Astrocyte (in vitro differentiated cells and primary cell): Measurements from ENCODE around the gene FBXL7. TPM values are rescaled to one million over a fixed set of nuclear protein-coding genes. Genes with fewer than 3 reads are reported as not detected.

Experiments used
- DNase-seq: peaks from one replicate; pipeline ENCODE4 v3.0.0-alpha.2; 2010; ENCODE audit warnings: low read depth
- FAIRE-seq: peaks from 2 replicates; lab custom pipeline; 2011; peaks lifted over from hg19 to GRCh38; lab: Jason Lieb, UNC
- H2AFZ ChIP-seq: 2 replicates; pipeline ENCODE4 v1.6.0; 2012; ENCODE audit warnings: low read depth, low read length, inconsistent platforms
- H3K27ac ChIP-seq: 2 replicates; pipeline ENCODE4 v1.5.1; 2011; ENCODE audit warnings: low read depth, low read length, inconsistent platforms
- H3K27me3 ChIP-seq: 2 replicates; pipeline ENCODE4 v1.6.0; 2011; ENCODE audit warnings: low read length, inconsistent platforms; ENCODE audit not compliant: insufficient read depth
- H3K36me3 ChIP-seq: 2 replicates; pipeline ENCODE4 v1.5.1; 2011; ENCODE audit warnings: low read length, inconsistent platforms; ENCODE audit not compliant: insufficient read depth
- H3K4me1 ChIP-seq: 2 replicates; pipeline ENCODE4 v1.5.1; 2011; ENCODE audit warnings: low read length, inconsistent platforms; ENCODE audit not compliant: insufficient read depth
- H3K4me2 ChIP-seq: 2 replicates; pipeline ENCODE4 v1.6.0; 2012; ENCODE audit warnings: low read length, inconsistent platforms
- H3K4me3 ChIP-seq: 2 replicates; pipeline ENCODE4 v1.5.1; 2011; ENCODE audit warnings: low read depth, mild to moderate bottlenecking, low read length, inconsistent platforms; ENCODE audit not compliant: insufficient read depth
- H3K79me2 ChIP-seq: 2 replicates; pipeline ENCODE4 v1.6.0; 2012; ENCODE audit warnings: mild to moderate bottlenecking, low read length, inconsistent platforms; ENCODE audit not compliant: insufficient read depth
- H3K9ac ChIP-seq: 2 replicates; pipeline ENCODE4 v1.6.0; 2012; ENCODE audit warnings: mild to moderate bottlenecking, low read length, inconsistent platforms
- H3K9me3 ChIP-seq: 2 replicates; pipeline ENCODE4 v1.5.1; 2012; ENCODE audit warnings: low read depth, mild to moderate bottlenecking, low read length, inconsistent platforms; ENCODE audit not compliant: insufficient read depth
- H4K20me1 ChIP-seq: 2 replicates; pipeline ENCODE4 v1.6.0; 2012; ENCODE audit warnings: low read length, inconsistent platforms; ENCODE audit not compliant: insufficient read depth
- H3K27ac Mint-ChIP-seq: one replicate; pipeline ENCODE4 v1.8.0; 2021; ENCODE audit warnings: mild to moderate bottlenecking, mixed read lengths; ENCODE audit not compliant: unreplicated experiment
- H3K27me3 Mint-ChIP-seq: one replicate; pipeline ENCODE4 v1.8.0; 2021; ENCODE audit warnings: low read depth, mixed read lengths; ENCODE audit not compliant: unreplicated experiment
- H3K36me3 Mint-ChIP-seq: one replicate; pipeline ENCODE4 v1.8.0; 2021; ENCODE audit warnings: low read depth, mixed read lengths; ENCODE audit not compliant: unreplicated experiment
- H3K4me1 Mint-ChIP-seq: one replicate; pipeline ENCODE4 v1.8.0; 2021; ENCODE audit warnings: low read depth, mixed read lengths; ENCODE audit not compliant: unreplicated experiment
- H3K4me3 Mint-ChIP-seq: one replicate; pipeline ENCODE4 v1.8.0; 2021; ENCODE audit warnings: mild to moderate bottlenecking, moderate library complexity, mixed read lengths; ENCODE audit not compliant: unreplicated experiment
- H3K9me3 Mint-ChIP-seq: one replicate; pipeline ENCODE4 v1.8.0; 2021; ENCODE audit warnings: mild to moderate bottlenecking, mixed read lengths; ENCODE audit not compliant: unreplicated experiment
- EZH2 ChIP-seq: IDR thresholded peaks from 2 replicates; pipeline ENCODE4 v1.6.1; 2012; ENCODE audit warnings: mild to moderate bottlenecking, low read length, inconsistent platforms; ENCODE audit not compliant: insufficient read depth
- total RNA-seq: library from RNA; stranded (reverse); gene quantifications from 2 replicates; pipeline ENCODE4 v1.2.1, GENCODE V29; 2021
- TF ChIP-seq, protein P1 (sequence below): IDR thresholded peaks from 2 replicates; pipeline ENCODE4 v1.5.1; 2011; ENCODE audit warnings: low read depth, mild to moderate bottlenecking, inconsistent platforms, low read length, moderate library complexity; ENCODE audit not compliant: insufficient read depth

The FBXL7 gene
- total RNA-seq, 1 donor from 2014 or later = 21.0 TPM

GRCh38 chr5:15806613-15807012 is 306.6 kb downstream of the FBXL7 start:
- Mint-ChIP-seq H3K36me3 (peaks cover 4% of the 10 kb centered on the region), H3K27me3 (no peaks in the 10 kb centered on the region), H3K27ac (no peak overlapping the region), H3K4me3 (no peak overlapping the region), H3K9me3 (peaks cover 7% of the 10 kb centered on the region), H3K4me1 (peaks cover 8% of the 10 kb centered on the region)
- peaks cover 4% of the 10 kb centered on the region for H3K9me3 ChIP-seq
- H4K20me1 ChIP-seq = peaks cover 13% of the 10 kb centered on the region
- TF ChIP-seq, protein P1, sequence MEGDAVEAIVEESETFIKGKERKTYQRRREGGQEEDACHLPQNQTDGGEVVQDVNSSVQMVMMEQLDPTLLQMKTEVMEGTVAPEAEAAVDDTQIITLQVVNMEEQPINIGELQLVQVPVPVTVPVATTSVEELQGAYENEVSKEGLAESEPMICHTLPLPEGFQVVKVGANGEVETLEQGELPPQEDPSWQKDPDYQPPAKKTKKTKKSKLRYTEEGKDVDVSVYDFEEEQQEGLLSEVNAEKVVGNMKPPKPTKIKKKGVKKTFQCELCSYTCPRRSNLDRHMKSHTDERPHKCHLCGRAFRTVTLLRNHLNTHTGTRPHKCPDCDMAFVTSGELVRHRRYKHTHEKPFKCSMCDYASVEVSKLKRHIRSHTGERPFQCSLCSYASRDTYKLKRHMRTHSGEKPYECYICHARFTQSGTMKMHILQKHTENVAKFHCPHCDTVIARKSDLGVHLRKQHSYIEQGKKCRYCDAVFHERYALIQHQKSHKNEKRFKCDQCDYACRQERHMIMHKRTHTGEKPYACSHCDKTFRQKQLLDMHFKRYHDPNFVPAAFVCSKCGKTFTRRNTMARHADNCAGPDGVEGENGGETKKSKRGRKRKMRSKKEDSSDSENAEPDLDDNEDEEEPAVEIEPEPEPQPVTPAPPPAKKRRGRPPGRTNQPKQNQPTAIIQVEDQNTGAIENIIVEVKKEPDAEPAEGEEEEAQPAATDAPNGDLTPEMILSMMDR = no peak
- TF ChIP-seq EZH2 = no peak
- H3K4me1 ChIP-seq = no peaks in the 10 kb centered on the region
- no peak overlapping the region for H2AFZ ChIP-seq
- no peak overlapping the region for H3K27ac ChIP-seq
- no peak for DNase-seq
- H3K4me3 ChIP-seq = no peak overlapping the region
- H3K27me3 ChIP-seq = no peaks in the 10 kb centered on the region
- no peaks in the 10 kb centered on the region for H3K79me2 ChIP-seq
- no peak overlapping the region for H3K4me2 ChIP-seq
- no peaks in the 10 kb centered on the region for H3K36me3 ChIP-seq
- H3K9ac ChIP-seq = no peak overlapping the region
- no peak for FAIRE-seq

GRCh38 chr5:15807248-15807647 is 307.3 kb downstream of the FBXL7 start:
- Histone ChIP-seq H3K9ac (no peak overlapping the region), H3K79me2 (no peaks in the 10 kb centered on the region), H3K4me3 (no peak overlapping the region), H3K27ac (no peak overlapping the region), H3K36me3 (no peaks in the 10 kb centered on the region), H3K9me3 (peaks cover 4% of the 10 kb centered on the region), H3K4me1 (no peaks in the 10 kb centered on the region), H4K20me1 (peaks cover 13% of the 10 kb centered on the region), H2AFZ (no peak overlapping the region), H3K27me3 (no peaks in the 10 kb centered on the region), H3K4me2 (peak overlapping the region; percentile 8)
- Mint-ChIP-seq H3K36me3 (peaks cover 4% of the 10 kb centered on the region), H3K27me3 (no peaks in the 10 kb centered on the region), H3K4me3 (no peak overlapping the region), H3K9me3 (peaks cover 7% of the 10 kb centered on the region), H3K4me1 (peaks cover 8% of the 10 kb centered on the region), H3K27ac (no peak overlapping the region)
- TF ChIP-seq EZH2 = no peak
- TF ChIP-seq, protein P1 = no peak
- DNase-seq (no peak), FAIRE-seq (no peak)

DNA sequence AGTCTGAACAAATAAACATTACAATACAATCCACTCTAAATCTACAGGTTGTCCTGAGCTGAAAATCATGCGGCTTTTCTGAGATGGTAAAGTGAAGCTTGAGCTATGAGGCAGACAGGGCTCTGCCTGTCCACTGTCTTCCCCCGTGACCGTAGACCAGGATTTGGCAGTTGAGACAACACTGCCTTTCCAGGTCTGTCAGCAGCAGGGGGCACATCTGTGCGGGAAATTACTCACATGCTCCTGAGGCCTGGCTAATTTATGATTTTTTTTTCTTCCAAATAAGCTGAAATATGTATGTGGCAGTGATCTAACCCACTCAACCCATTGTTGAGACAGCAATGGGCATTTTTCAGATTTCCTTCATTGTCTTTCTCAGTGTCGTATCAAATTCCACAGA is 307.9 kb downstream of the FBXL7 start:
- H3K4me2 ChIP-seq = peak overlapping the region; percentile 8
- Mint-ChIP-seq H3K9me3 (peaks cover 5% of the 10 kb centered on the region), H3K27ac (no peak overlapping the region), H3K4me1 (peaks cover 8% of the 10 kb centered on the region), H3K27me3 (no peaks in the 10 kb centered on the region), H3K36me3 (peaks cover 4% of the 10 kb centered on the region), H3K4me3 (no peak overlapping the region)
- no peaks in the 10 kb centered on the region for H3K36me3 ChIP-seq
- H3K9me3 ChIP-seq = peaks cover 4% of the 10 kb centered on the region
- H3K27me3 ChIP-seq = no peaks in the 10 kb centered on the region
- no peaks in the 10 kb centered on the region for H3K79me2 ChIP-seq
- peaks cover 13% of the 10 kb centered on the region for H4K20me1 ChIP-seq
- H3K4me1 ChIP-seq = no peaks in the 10 kb centered on the region
- TF ChIP-seq, protein P1 = no peak
- no peak for TF ChIP-seq EZH2
- H3K27ac ChIP-seq = no peak overlapping the region
- H3K4me3 ChIP-seq = no peak overlapping the region
- H3K9ac ChIP-seq = no peak overlapping the region
- H2AFZ ChIP-seq = no peak overlapping the region
- DNase-seq (peak; percentile 54), FAIRE-seq (no peak)
